Neural progenitor cell (in vitro differentiated cells): ENCODE results near the gene PAQR9.

Source experiments
- EZH2 ChIP-seq: fragments of 200-600 bp; sonication (generic); IDR thresholded peaks from 2 replicates; pipeline ENCODE4 v1.6.1; 2017; ENCODE audit warnings: antibody characterized with exemption, mild to moderate bottlenecking, moderate library complexity
- TF ChIP-seq, protein P1 (sequence below): fragments of 200-600 bp; sonication (generic); IDR thresholded peaks from 2 replicates; pipeline ENCODE4 v1.5.1; 2017; ENCODE audit warnings: antibody characterized with exemption, mild to moderate bottlenecking

DNA sequence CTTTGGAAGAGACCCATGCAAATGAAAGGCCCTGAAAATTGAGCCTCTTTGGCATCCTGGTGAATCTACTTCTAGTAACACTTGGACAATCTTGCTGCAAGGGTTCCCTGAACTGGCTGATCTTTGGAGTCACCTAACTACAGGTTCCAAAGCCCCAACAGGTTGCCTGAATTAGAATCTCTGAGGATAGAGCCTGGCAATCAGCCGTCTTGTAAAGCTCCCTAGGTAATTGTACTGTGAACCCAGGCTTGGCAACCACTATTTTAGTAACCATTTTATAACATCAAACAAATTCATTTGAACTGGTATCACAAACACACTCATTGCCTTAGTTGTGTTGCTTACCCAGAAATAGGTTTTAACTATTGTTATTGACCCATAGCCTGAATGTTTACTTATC lies 20.1 kb downstream of the PAQR9 start:
- TF ChIP-seq, protein P1, sequence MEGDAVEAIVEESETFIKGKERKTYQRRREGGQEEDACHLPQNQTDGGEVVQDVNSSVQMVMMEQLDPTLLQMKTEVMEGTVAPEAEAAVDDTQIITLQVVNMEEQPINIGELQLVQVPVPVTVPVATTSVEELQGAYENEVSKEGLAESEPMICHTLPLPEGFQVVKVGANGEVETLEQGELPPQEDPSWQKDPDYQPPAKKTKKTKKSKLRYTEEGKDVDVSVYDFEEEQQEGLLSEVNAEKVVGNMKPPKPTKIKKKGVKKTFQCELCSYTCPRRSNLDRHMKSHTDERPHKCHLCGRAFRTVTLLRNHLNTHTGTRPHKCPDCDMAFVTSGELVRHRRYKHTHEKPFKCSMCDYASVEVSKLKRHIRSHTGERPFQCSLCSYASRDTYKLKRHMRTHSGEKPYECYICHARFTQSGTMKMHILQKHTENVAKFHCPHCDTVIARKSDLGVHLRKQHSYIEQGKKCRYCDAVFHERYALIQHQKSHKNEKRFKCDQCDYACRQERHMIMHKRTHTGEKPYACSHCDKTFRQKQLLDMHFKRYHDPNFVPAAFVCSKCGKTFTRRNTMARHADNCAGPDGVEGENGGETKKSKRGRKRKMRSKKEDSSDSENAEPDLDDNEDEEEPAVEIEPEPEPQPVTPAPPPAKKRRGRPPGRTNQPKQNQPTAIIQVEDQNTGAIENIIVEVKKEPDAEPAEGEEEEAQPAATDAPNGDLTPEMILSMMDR, result no peak
- no peak for TF ChIP-seq EZH2
